ENCODE results near the gene AUH.

AUH gene

GRCh38 chr9:91285729-91286353, 75.9 kb downstream of the AUH start:
- TF ChIP-seq, protein P1, sequence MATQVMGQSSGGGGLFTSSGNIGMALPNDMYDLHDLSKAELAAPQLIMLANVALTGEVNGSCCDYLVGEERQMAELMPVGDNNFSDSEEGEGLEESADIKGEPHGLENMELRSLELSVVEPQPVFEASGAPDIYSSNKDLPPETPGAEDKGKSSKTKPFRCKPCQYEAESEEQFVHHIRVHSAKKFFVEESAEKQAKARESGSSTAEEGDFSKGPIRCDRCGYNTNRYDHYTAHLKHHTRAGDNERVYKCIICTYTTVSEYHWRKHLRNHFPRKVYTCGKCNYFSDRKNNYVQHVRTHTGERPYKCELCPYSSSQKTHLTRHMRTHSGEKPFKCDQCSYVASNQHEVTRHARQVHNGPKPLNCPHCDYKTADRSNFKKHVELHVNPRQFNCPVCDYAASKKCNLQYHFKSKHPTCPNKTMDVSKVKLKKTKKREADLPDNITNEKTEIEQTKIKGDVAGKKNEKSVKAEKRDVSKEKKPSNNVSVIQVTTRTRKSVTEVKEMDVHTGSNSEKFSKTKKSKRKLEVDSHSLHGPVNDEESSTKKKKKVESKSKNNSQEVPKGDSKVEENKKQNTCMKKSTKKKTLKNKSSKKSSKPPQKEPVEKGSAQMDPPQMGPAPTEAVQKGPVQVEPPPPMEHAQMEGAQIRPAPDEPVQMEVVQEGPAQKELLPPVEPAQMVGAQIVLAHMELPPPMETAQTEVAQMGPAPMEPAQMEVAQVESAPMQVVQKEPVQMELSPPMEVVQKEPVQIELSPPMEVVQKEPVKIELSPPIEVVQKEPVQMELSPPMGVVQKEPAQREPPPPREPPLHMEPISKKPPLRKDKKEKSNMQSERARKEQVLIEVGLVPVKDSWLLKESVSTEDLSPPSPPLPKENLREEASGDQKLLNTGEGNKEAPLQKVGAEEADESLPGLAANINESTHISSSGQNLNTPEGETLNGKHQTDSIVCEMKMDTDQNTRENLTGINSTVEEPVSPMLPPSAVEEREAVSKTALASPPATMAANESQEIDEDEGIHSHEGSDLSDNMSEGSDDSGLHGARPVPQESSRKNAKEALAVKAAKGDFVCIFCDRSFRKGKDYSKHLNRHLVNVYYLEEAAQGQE (IDR thresholded peaks at IDR 0.05; ENCODE audit: low read depth): no peak
- no peak for TF ChIP-seq CEBPB (IDR thresholded peaks at IDR 0.05)
- TF ChIP-seq FOXM1 (IDR thresholded peaks at IDR 0.05; ENCODE audit: borderline replicate concordance, low read depth): no peak
- TF ChIP-seq EP300 (IDR thresholded peaks at IDR 0.05; ENCODE audit: borderline replicate concordance): no peak
- TF ChIP-seq RAD21 (IDR thresholded peaks at IDR 0.05; ENCODE audit: low read depth): no peak
- TF ChIP-seq USF1 (IDR thresholded peaks at IDR 0.05): no peak
- TF ChIP-seq TAF1 (IDR thresholded peaks at IDR 0.05; ENCODE audit: low read depth): no peak
- no peak for TF ChIP-seq NFIC (IDR thresholded peaks at IDR 0.05)
- TF ChIP-seq, protein P2, sequence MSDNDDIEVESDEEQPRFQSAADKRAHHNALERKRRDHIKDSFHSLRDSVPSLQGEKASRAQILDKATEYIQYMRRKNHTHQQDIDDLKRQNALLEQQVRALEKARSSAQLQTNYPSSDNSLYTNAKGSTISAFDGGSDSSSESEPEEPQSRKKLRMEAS (IDR thresholded peaks at IDR 0.05): no peak
- TF ChIP-seq CREB1 (IDR thresholded peaks at IDR 0.05; ENCODE audit: low read depth): no peak
- no peak for TF ChIP-seq TCF12 (IDR thresholded peaks at IDR 0.05; ENCODE audit: low read depth)
- TF ChIP-seq YY1 (IDR thresholded peaks at IDR 0.05; ENCODE audit: low read depth): no peak

DNA sequence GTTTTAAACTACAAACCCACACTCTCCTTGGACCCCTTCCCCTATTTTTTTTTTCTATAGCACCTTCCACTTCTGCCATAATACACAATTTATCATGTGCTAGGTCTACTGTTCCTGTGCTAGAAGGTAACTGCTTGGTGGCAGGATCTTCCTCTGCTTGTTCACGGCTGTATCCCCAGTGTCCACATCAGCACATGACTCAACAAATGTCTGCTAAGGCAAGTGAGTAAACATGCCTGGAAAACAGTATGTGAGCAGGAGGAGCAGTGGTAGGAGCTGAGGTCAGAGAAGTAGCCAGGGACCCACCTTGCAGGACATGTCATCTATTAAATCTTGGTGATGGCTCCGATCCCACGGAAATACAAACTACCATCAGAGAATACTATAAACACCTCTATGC, 79.4 kb downstream of the AUH start:
- TF ChIP-seq ZBTB7A (IDR thresholded peaks at IDR 0.05; ENCODE audit: low read depth) (no peak), TEAD4 (IDR thresholded peaks at IDR 0.05) (no peak), NFIC (IDR thresholded peaks at IDR 0.05) (no peak), EGR1 (IDR thresholded peaks at IDR 0.05) (no peak), CEBPB (IDR thresholded peaks at IDR 0.05) (no peak), USF1 (IDR thresholded peaks at IDR 0.05) (no peak), EP300 (IDR thresholded peaks at IDR 0.05; ENCODE audit: borderline replicate concordance) (no peak), TCF12 (IDR thresholded peaks at IDR 0.05; ENCODE audit: low read depth) (no peak), TAF1 (IDR thresholded peaks at IDR 0.05; ENCODE audit: low read depth) (no peak), RAD21 (IDR thresholded peaks at IDR 0.05; ENCODE audit: low read depth) (no peak), CREB1 (IDR thresholded peaks at IDR 0.05; ENCODE audit: low read depth) (no peak), FOXM1 (IDR thresholded peaks at IDR 0.05; ENCODE audit: borderline replicate concordance, low read depth) (no peak), YY1 (IDR thresholded peaks at IDR 0.05; ENCODE audit: low read depth) (no peak)
- TF ChIP-seq, protein P2 (IDR thresholded peaks at IDR 0.05): no peak

DNA sequence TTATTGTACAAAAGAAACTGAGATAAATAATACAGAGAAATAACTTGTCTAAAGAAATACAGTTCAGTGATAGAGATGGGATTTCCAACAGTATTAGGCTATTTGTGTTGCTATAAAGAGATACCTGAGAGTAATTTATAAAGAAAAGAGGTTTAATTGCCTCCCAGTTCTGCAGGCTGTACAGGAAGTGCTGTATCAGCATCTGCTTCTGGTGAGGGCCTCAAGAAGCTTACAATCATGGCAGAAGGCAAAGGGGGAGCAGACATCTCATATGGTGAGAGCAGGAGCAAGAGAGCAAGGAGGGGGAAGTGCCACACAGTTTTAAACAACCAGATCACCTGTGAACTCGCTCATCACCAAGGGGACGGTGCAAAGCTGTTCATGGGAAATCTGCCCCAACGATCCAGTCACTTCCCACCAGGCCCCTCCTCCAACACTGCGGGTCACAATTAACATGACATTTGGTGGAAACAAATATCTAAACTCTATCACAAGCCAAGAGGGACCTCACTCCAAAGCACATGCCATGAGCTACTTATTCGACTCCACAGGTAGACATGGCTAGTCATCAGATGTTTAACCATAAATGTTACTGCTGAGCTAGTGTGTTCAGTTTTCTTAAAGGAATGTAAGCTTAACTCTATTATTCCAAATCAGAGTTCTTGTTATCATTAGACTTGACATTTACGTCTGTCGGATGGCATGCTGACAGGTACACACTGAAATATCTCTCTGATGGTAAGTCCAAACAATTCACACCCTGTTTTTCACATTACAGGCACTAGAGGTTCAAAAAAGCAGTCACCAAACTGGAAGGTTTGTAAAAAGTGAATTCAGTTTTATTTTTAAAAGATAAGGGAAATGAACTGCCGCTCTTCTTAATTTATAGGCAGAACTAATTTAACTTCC, 82.2 kb downstream of the AUH start:
- no peak for TF ChIP-seq CEBPB (IDR thresholded peaks at IDR 0.05)
- TF ChIP-seq USF1 (IDR thresholded peaks at IDR 0.05): no peak
- no peak for TF ChIP-seq EP300 (IDR thresholded peaks at IDR 0.05; ENCODE audit: borderline replicate concordance)
- no peak for TF ChIP-seq RAD21 (IDR thresholded peaks at IDR 0.05; ENCODE audit: low read depth)

- TF ChIP-seq EGR1 (IDR thresholded peaks at IDR 0.05) (no peak), USF1 (IDR thresholded peaks at IDR 0.05) (no peak), TEAD4 (IDR thresholded peaks at IDR 0.05) (no peak), CREB1 (IDR thresholded peaks at IDR 0.05; ENCODE audit: low read depth) (no peak), FOXM1 (IDR thresholded peaks at IDR 0.05; ENCODE audit: borderline replicate concordance, low read depth) (no peak), NFIC (IDR thresholded peaks at IDR 0.05) (no peak), TCF12 (IDR thresholded peaks at IDR 0.05; ENCODE audit: low read depth) (no peak), RAD21 (IDR thresholded peaks at IDR 0.05; ENCODE audit: low read depth) (no peak), ZBTB7A (IDR thresholded peaks at IDR 0.05; ENCODE audit: low read depth) (no peak)
- TF ChIP-seq, protein P2 (IDR thresholded peaks at IDR 0.05): no peak
Measured at GRCh38 chr9:91276513-91276912, 85.2 kb downstream of the AUH start.

- no peak for TF ChIP-seq YY1 (IDR thresholded peaks at IDR 0.05; ENCODE audit: low read depth)
- no peak for TF ChIP-seq TEAD4 (IDR thresholded peaks at IDR 0.05)
- no peak for TF ChIP-seq CEBPB (IDR thresholded peaks at IDR 0.05)
- no peak for TF ChIP-seq TAF1 (IDR thresholded peaks at IDR 0.05; ENCODE audit: low read depth)
- no peak for TF ChIP-seq FOXM1 (IDR thresholded peaks at IDR 0.05; ENCODE audit: borderline replicate concordance, low read depth)
- TF ChIP-seq EP300 (IDR thresholded peaks at IDR 0.05; ENCODE audit: borderline replicate concordance): no peak
- TF ChIP-seq USF1 (IDR thresholded peaks at IDR 0.05): no peak
- TF ChIP-seq TCF12 (IDR thresholded peaks at IDR 0.05; ENCODE audit: low read depth): no peak
- no peak for TF ChIP-seq NFIC (IDR thresholded peaks at IDR 0.05)
Measured at GRCh38 chr9:91275655-91276054, 86.1 kb downstream of the AUH start.

All from Ishikawa (cell line).